SK-N-MC (cell line): ENCODE data around the gene PDE4B.

Experiments
- DNase-seq: peaks from one replicate; pipeline ENCODE4 v3.0.0-alpha.2; 2011; ENCODE audit warnings: low read depth, low spot score
- H3K27ac ChIP-seq: fragments of 200-600 bp; sonication (generic); 2 replicates; pipeline ENCODE4 v1.5.1; 2016; ENCODE audit warnings: mixed run types
- H3K36me3 ChIP-seq: fragments of 200-600 bp; sonication (generic); 2 replicates; pipeline ENCODE4 v1.6.1; 2017; ENCODE audit warnings: antibody characterized with exemption, low read length, mixed read lengths; ENCODE audit not compliant: insufficient read depth
- H3K4me3 ChIP-seq: fragments of 200-600 bp; sonication (generic); 2 replicates; pipeline ENCODE4 v1.5.1; 2016
- H3K9ac ChIP-seq: fragments of 200-600 bp; sonication (generic); 2 replicates; pipeline ENCODE4 v1.8.0; 2017; ENCODE audit warnings: mixed run types, mixed read lengths; ENCODE audit not compliant: insufficient read length
- H3K9me3 ChIP-seq: fragments of 200-600 bp; sonication (generic); 2 replicates; pipeline ENCODE4 v1.6.1; 2017; ENCODE audit warnings: low read depth, mild to moderate bottlenecking, antibody characterized with exemption, low read length, moderate library complexity, mixed read lengths
- EZH2 ChIP-seq: fragments of 200-600 bp; sonication (generic); IDR thresholded peaks from one replicate; pipeline ENCODE4 v1.6.1; 2017; ENCODE audit warnings: antibody characterized with exemption
- FOXP2 ChIP-seq: optimal IDR thresholded peaks from 2 replicates; pipeline ENCODE3; 2011; ENCODE audit warnings: mild to moderate bottlenecking, moderate library complexity; ENCODE audit not compliant: insufficient read depth; ENCODE audit errors: extremely low read length, control extremely low read depth
- POLR2AphosphoS5 ChIP-seq: IDR thresholded peaks from 2 replicates; pipeline ENCODE4 v1.6.1; 2012; ENCODE audit warnings: mild to moderate bottlenecking, low read depth, low read length, borderline replicate concordance

PDE4B gene

GRCh38 chr1:66197120-66197519 lies 404.4 kb downstream of the PDE4B start:
- Histone ChIP-seq H3K9me3 (no peaks in the 10 kb centered on the region), H3K4me3 (peak overlapping the region; percentile 71), H3K27ac (peak overlapping the region; percentile 97), H3K9ac (peak overlapping the region; percentile 52), H3K36me3 (no peaks in the 10 kb centered on the region)
- no peak for TF ChIP-seq EZH2
- no peak for TF ChIP-seq FOXP2
- TF ChIP-seq POLR2AphosphoS5, result no peak
- no peak for DNase-seq

GRCh38 chr1:66197785-66198184 lies 405.1 kb downstream of the PDE4B start:
- Histone ChIP-seq H3K9me3 (no peaks in the 10 kb centered on the region), H3K9ac (peak overlapping the region; percentile 52), H3K36me3 (no peaks in the 10 kb centered on the region), H3K4me3 (peak overlapping the region; percentile 71), H3K27ac (peak overlapping the region; percentile 97)
- TF ChIP-seq POLR2AphosphoS5 (peak; percentile 31; the same call in 1 of the 2 replicates), EZH2 (no peak)
- DNase-seq, result peak; percentile 85

- Histone ChIP-seq H3K9me3 (no peaks in the 10 kb centered on the region), H3K36me3 (no peaks in the 10 kb centered on the region), H3K9ac (no peak overlapping the region), H3K4me3 (no peak overlapping the region), H3K27ac (no peak overlapping the region)
- TF ChIP-seq POLR2AphosphoS5, result no peak
- TF ChIP-seq EZH2, result no peak
- TF ChIP-seq FOXP2, result no peak
- no peak for DNase-seq
Observed at GRCh38 chr1:66206563-66207144, 414.0 kb downstream of the PDE4B start.

- Histone ChIP-seq H3K9ac (no peak overlapping the region), H3K27ac (no peak overlapping the region), H3K4me3 (no peak overlapping the region), H3K36me3 (no peaks in the 10 kb centered on the region), H3K9me3 (no peaks in the 10 kb centered on the region)
- TF ChIP-seq EZH2 (no peak), POLR2AphosphoS5 (no peak), FOXP2 (no peak)
- DNase-seq, result no peak
Observed at GRCh38 chr1:66207484-66207883, 414.8 kb downstream of the PDE4B start.

- Histone ChIP-seq H3K9ac (no peak overlapping the region), H3K9me3 (no peaks in the 10 kb centered on the region), H3K27ac (no peak overlapping the region), H3K4me3 (no peak overlapping the region), H3K36me3 (no peaks in the 10 kb centered on the region)
- TF ChIP-seq EZH2 (no peak), POLR2AphosphoS5 (no peak), FOXP2 (no peak)
- DNase-seq, result no peak
Observed at GRCh38 chr1:66208632-66209031, 415.9 kb downstream of the PDE4B start.

GRCh38 chr1:66210635-66211244 lies 418.0 kb downstream of the PDE4B start:
- no peak overlapping the region for H3K9ac ChIP-seq
- no peaks in the 10 kb centered on the region for H3K9me3 ChIP-seq
- no peak for TF ChIP-seq FOXP2
- TF ChIP-seq EZH2, result no peak
- TF ChIP-seq POLR2AphosphoS5, result no peak
- DNase-seq, result no peak
- no peak overlapping the region for H3K4me3 ChIP-seq
- no peak overlapping the region for H3K27ac ChIP-seq
- no peaks in the 10 kb centered on the region for H3K36me3 ChIP-seq

GRCh38 chr1:66211521-66211920 lies 418.8 kb downstream of the PDE4B start:
- DNase-seq, result no peak
- no peak for TF ChIP-seq EZH2
- no peak for TF ChIP-seq FOXP2
- no peak for TF ChIP-seq POLR2AphosphoS5
- Histone ChIP-seq H3K27ac (no peak overlapping the region), H3K36me3 (no peaks in the 10 kb centered on the region), H3K9me3 (no peaks in the 10 kb centered on the region), H3K4me3 (no peak overlapping the region), H3K9ac (no peak overlapping the region)

- Histone ChIP-seq H3K36me3 (no peaks in the 10 kb centered on the region), H3K27ac (no peak overlapping the region), H3K4me3 (no peak overlapping the region), H3K9me3 (no peaks in the 10 kb centered on the region), H3K9ac (no peak overlapping the region)
- TF ChIP-seq EZH2, result no peak
- no peak for TF ChIP-seq FOXP2
- TF ChIP-seq POLR2AphosphoS5, result no peak
- DNase-seq, result no peak
Observed at GRCh38 chr1:66213491-66213890, 420.8 kb downstream of the PDE4B start.

GRCh38 chr1:66214901-66215300 lies 422.2 kb downstream of the PDE4B start:
- no peak overlapping the region for H3K9ac ChIP-seq

More at GRCh38 chr1:66214901-66215300, 422.2 kb downstream of the PDE4B start:
- DNase-seq, result no peak
- H3K4me3 ChIP-seq, result no peak overlapping the region
- TF ChIP-seq FOXP2, result no peak
- no peak for TF ChIP-seq EZH2
- TF ChIP-seq POLR2AphosphoS5, result no peak
- H3K9me3 ChIP-seq, result no peaks in the 10 kb centered on the region
- H3K36me3 ChIP-seq, result no peaks in the 10 kb centered on the region
- H3K27ac ChIP-seq, result no peak overlapping the region
